ENCODE results near the gene PITPNB.

Gene PITPNB

GRCh38 chr22:27873472-27873871, 45.6 kb downstream of the PITPNB start:
- Histone ChIP-seq H3K27me3 (replicated peaks; ENCODE audit: control insufficient read depth, insufficient read depth, low read length) (no peaks in the 10 kb centered on the region), H3K36me3 (ENCODE audit: control insufficient read depth, insufficient read depth, low read length) (peaks cover 2% of the 10 kb centered on the region), H3K4me3 (replicated peaks; ENCODE audit: low read depth, low read length) (no peak overlapping the region)
- DNase-seq (ENCODE audit: extremely low read depth, insufficient read length), result no peak
- no peak for TF ChIP-seq CTCF (IDR thresholded peaks at IDR 0.05; ENCODE audit: insufficient read depth, low read length, poor library complexity, severe bottlenecking)

GRCh38 chr22:27872488-27872887, 46.6 kb downstream of the PITPNB start:
- peaks cover 2% of the 10 kb centered on the region for H3K36me3 ChIP-seq (ENCODE audit: control insufficient read depth, insufficient read depth, low read length)
- TF ChIP-seq CTCF (IDR thresholded peaks at IDR 0.05; ENCODE audit: insufficient read depth, low read length, poor library complexity, severe bottlenecking), result no peak
- DNase-seq (ENCODE audit: extremely low read depth, insufficient read length), result no peak
- no peak overlapping the region for H3K4me3 ChIP-seq (replicated peaks; ENCODE audit: low read depth, low read length)
- no peaks in the 10 kb centered on the region for H3K27me3 ChIP-seq (replicated peaks; ENCODE audit: control insufficient read depth, insufficient read depth, low read length)

DNA sequence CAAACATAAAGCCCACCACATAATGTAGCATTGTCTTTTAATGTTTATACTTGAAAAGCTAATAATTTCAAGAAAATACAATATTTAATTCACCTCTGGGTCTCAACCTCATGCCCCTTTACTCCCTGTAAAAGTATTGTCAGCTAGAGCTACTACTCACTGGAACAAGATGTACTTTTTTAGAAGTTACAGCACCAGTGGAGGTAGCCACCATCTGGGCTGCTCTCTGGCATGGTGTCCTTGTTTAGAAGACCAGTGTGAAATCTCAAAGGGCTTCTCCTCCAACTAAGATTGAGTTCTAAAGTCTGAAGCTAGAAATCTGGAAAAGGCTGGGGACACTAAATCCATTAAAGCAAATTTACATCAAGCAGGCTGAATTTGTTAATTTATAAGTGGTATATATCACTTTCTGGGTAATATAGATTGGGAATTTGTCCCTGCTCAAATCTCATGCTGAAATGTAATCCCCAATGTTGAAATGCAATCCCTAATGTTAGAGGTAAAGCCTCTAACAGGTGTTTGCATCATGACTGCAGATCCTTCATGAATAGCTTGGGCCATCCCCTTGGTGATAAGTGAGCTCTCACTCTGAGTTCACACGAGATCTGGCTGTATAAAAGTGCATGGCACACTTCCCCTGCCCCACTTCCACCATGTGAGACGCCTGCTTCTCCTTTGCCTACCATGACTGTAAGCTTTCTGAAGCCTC, 47.6 kb downstream of the PITPNB start:
- no peak overlapping the region for H3K4me3 ChIP-seq (replicated peaks; ENCODE audit: low read depth, low read length)
- no peaks in the 10 kb centered on the region for H3K27me3 ChIP-seq (replicated peaks; ENCODE audit: control insufficient read depth, insufficient read depth, low read length)
- peaks cover 2% of the 10 kb centered on the region for H3K36me3 ChIP-seq (ENCODE audit: control insufficient read depth, insufficient read depth, low read length)
- DNase-seq (ENCODE audit: extremely low read depth, insufficient read length), result no peak
- TF ChIP-seq CTCF (IDR thresholded peaks at IDR 0.05; ENCODE audit: insufficient read depth, low read length, poor library complexity, severe bottlenecking), result no peak

- no peaks in the 10 kb centered on the region for H3K27me3 ChIP-seq (replicated peaks; ENCODE audit: control insufficient read depth, insufficient read depth, low read length)
- peaks cover 2% of the 10 kb centered on the region for H3K36me3 ChIP-seq (ENCODE audit: control insufficient read depth, insufficient read depth, low read length)
- no peak for TF ChIP-seq CTCF (IDR thresholded peaks at IDR 0.05; ENCODE audit: insufficient read depth, low read length, poor library complexity, severe bottlenecking)
- DNase-seq (ENCODE audit: extremely low read depth, insufficient read length), result no peak
- no peak overlapping the region for H3K4me3 ChIP-seq (replicated peaks; ENCODE audit: low read depth, low read length)
Observed at GRCh38 chr22:27870234-27871191, 48.5 kb downstream of the PITPNB start.

GRCh38 chr22:27868732-27869282, 50.2 kb downstream of the PITPNB start:
- H3K4me3 ChIP-seq (replicated peaks; ENCODE audit: low read depth, low read length), result no peak overlapping the region
- DNase-seq (ENCODE audit: extremely low read depth, insufficient read length), result no peak
- TF ChIP-seq CTCF (IDR thresholded peaks at IDR 0.05; ENCODE audit: insufficient read depth, low read length, poor library complexity, severe bottlenecking), result no peak
- no peaks in the 10 kb centered on the region for H3K27me3 ChIP-seq (replicated peaks; ENCODE audit: control insufficient read depth, insufficient read depth, low read length)
- no peaks in the 10 kb centered on the region; the same call in none of the 2 replicates for H3K36me3 ChIP-seq (ENCODE audit: control insufficient read depth, insufficient read depth, low read length)
